GM23338 (cell line): ENCODE results near the gene LRRC42. TPM values are rescaled to one million over a fixed set of nuclear protein-coding genes. Genes with fewer than 3 reads are reported as not detected.

Experiments
- ATAC-seq: fragments of 200-7000 bp; cut with Tn5 transposase; 3 replicates; pipeline ENCODE4 v1.9.1; 2020
- DNase-seq: peaks from one replicate; pipeline ENCODE4 v3.0.0-alpha.2; 2015; ENCODE audit warnings: low spot score
- H2AFZ ChIP-seq: fragments of 200-600 bp; sonication (generic); 2 replicates; pipeline ENCODE4 v1.8.0; 2016; ENCODE audit warnings: antibody characterized with exemption, mild to moderate bottlenecking, moderate library complexity
- H3F3A ChIP-seq: fragments of 200-600 bp; sonication (generic); replicated peaks from 2 replicates; pipeline ENCODE4 v1.8.0; 2017; ENCODE audit warnings: antibody characterized with exemption, mixed run types, low read depth
- H3K27ac ChIP-seq: fragments of 200-600 bp; sonication (generic); 2 replicates; pipeline ENCODE4 v1.6.1; 2016; ENCODE audit warnings: low read depth
- H3K27me3 ChIP-seq: fragments of 200-600 bp; sonication (generic); 2 replicates; pipeline ENCODE4 v1.8.0; 2016; ENCODE audit warnings: mild to moderate bottlenecking, mixed run types, moderate library complexity; ENCODE audit not compliant: insufficient read depth
- H3K36me3 ChIP-seq: fragments of 200-600 bp; sonication (generic); 2 replicates; pipeline ENCODE4 v1.8.0; 2016; ENCODE audit warnings: mild to moderate bottlenecking; ENCODE audit not compliant: insufficient read depth
- H3K4me1 ChIP-seq: fragments of 200-600 bp; sonication (generic); 2 replicates; pipeline ENCODE4 v1.8.0; 2016; ENCODE audit warnings: mild to moderate bottlenecking, moderate library complexity; ENCODE audit not compliant: insufficient read depth
- H3K4me2 ChIP-seq: fragments of 200-600 bp; sonication (generic); 2 replicates; pipeline ENCODE4 v1.7.1; 2017; ENCODE audit warnings: mixed run types
- H3K4me3 ChIP-seq: fragments of 200-600 bp; sonication (generic); 2 replicates; pipeline ENCODE4 v1.6.1; 2016; ENCODE audit warnings: mixed run types
- H3K79me2 ChIP-seq: fragments of 200-600 bp; sonication (generic); replicated peaks from 2 replicates; pipeline ENCODE4 v1.8.0; 2017; ENCODE audit warnings: mild to moderate bottlenecking; ENCODE audit not compliant: insufficient read depth
- H3K9me2 ChIP-seq: fragments of 200-600 bp; sonication (generic); 2 replicates; pipeline ENCODE4 v1.8.0; 2017; ENCODE audit not compliant: insufficient read depth
- H4K20me1 ChIP-seq: fragments of 200-600 bp; sonication (generic); replicated peaks from 2 replicates; pipeline ENCODE4 v1.8.0; 2017; ENCODE audit warnings: mild to moderate bottlenecking; ENCODE audit not compliant: insufficient read depth
- H3K27ac Mint-ChIP-seq: 2 replicates; pipeline ENCODE4 v1.8.0; 2020; ENCODE audit warnings: inconsistent platforms, mild to moderate bottlenecking, moderate library complexity, mixed read lengths
- H3K27me3 Mint-ChIP-seq: 3 replicates; pipeline ENCODE4 v1.8.0; 2022; ENCODE audit warnings: low read depth, mild to moderate bottlenecking, moderate library complexity, mixed read lengths, inconsistent platforms; ENCODE audit not compliant: insufficient read depth, poor library complexity
- H3K36me3 Mint-ChIP-seq: 3 replicates; pipeline ENCODE4 v1.8.0; 2021; ENCODE audit warnings: low read depth, mild to moderate bottlenecking, inconsistent platforms, moderate library complexity, mixed read lengths
- H3K4me1 Mint-ChIP-seq: 3 replicates; pipeline ENCODE4 v1.8.0; 2020; ENCODE audit warnings: mild to moderate bottlenecking, inconsistent platforms, mixed read lengths
- H3K4me3 Mint-ChIP-seq: 3 replicates; pipeline ENCODE4 v1.8.0; 2021; ENCODE audit warnings: moderate library complexity, mild to moderate bottlenecking, inconsistent platforms, mixed read lengths
- H3K9me3 Mint-ChIP-seq: 3 replicates; pipeline ENCODE4 v1.8.0; 2020; ENCODE audit warnings: moderate library complexity, mild to moderate bottlenecking, inconsistent platforms, mixed read lengths
- CREB1 ChIP-seq: fragments of 250-450 bp; sonication (Bioruptor Pico); IDR thresholded peaks from 2 replicates; pipeline ENCODE4 v1.5.0; 2020; ENCODE audit warnings: low read depth, mild to moderate bottlenecking, moderate library complexity
- CTCF ChIP-seq, 2 experiments: fragments of 200-600 bp in 1 of 2; sonication (generic) in 1 of 2; conservative IDR thresholded peaks; 2 replicates each; pipeline versions ENCODE4 v1.5.1 to v1.6.1; 2016 to 2017; ENCODE audit warnings: antibody characterized with exemption in 2 of 2, low read depth in 2 of 2, mild to moderate bottlenecking in 2 of 2, moderate library complexity in 1 of 2
- EZH2phosphoT487 ChIP-seq: fragments of 200-600 bp; sonication (generic); IDR thresholded peaks from one replicate; pipeline ENCODE4 v1.8.1; 2018; ENCODE audit warnings: antibody characterized with exemption; ENCODE audit not compliant: unreplicated experiment
- JUNB ChIP-seq: IDR thresholded peaks from one replicate; pipeline ENCODE4 v1.6.1; 2016; ENCODE audit warnings: antibody characterized with exemption; ENCODE audit not compliant: unreplicated experiment
- NANOG ChIP-seq: IDR thresholded peaks from 2 replicates; pipeline ENCODE4 v1.6.1; 2016; ENCODE audit warnings: antibody characterized with exemption, borderline replicate concordance
- POLR2AphosphoS5 ChIP-seq: IDR thresholded peaks from 2 replicates; pipeline ENCODE4 v1.6.1; 2016; ENCODE audit warnings: antibody characterized with exemption, low read depth
- ZNF114 ChIP-seq: fragments of 250-450 bp; sonication (Bioruptor Pico); IDR thresholded peaks from 2 replicates; pipeline ENCODE4 v1.5.0; 2020; ENCODE audit warnings: mild to moderate bottlenecking, moderate library complexity
- ZNF462 ChIP-seq: fragments of 250-450 bp; sonication (Bioruptor Pico); IDR thresholded peaks from 2 replicates; pipeline ENCODE4 v1.5.0; 2020; ENCODE audit warnings: mild to moderate bottlenecking, moderate library complexity
- polyA plus RNA-seq: library from polyadenylated mRNA; unstranded; fragments of >200 nt; fragmentation: Nextera tagmentation; extraction: Ambion mirVana; gene quantifications from 2 replicates; pipeline ENCODE4 v1.2.1, GENCODE V29; 2016
- total RNA-seq: library from RNA; depleted of rRNA; stranded (reverse); fragments of >200 nt; shearing (Covaris generic); gene quantifications from 2 replicates; pipeline ENCODE4 v1.2.3, GENCODE V29; 2014

The LRRC42 gene
- total and polyA plus RNA-seq, 2 experiments from 2014 or later = 25.9 to 48.1 TPM

GRCh38 chr1:54012863-54013262 is 66.7 kb downstream of the LRRC42 start (continued):
- no peak for TF ChIP-seq CTCF (conservative IDR thresholded peaks at IDR 0.05; ENCODE audit: low read depth in 2 of 2)
- TF ChIP-seq EZH2phosphoT487 = no peak

GRCh38 chr1:54013393-54014008 is 67.4 kb downstream of the LRRC42 start:
- Histone ChIP-seq H4K20me1 (no peaks in the 10 kb centered on the region), H3F3A (no peaks in the 10 kb centered on the region), H3K4me2 (no peak overlapping the region), H3K4me1 (no peaks in the 10 kb centered on the region), H3K27me3 (no peaks in the 10 kb centered on the region), H3K4me3 (no peak overlapping the region), H3K36me3 (no peaks in the 10 kb centered on the region), H3K79me2 (no peaks in the 10 kb centered on the region), H3K27ac (no peak overlapping the region), H3K9me2 (no peaks in the 10 kb centered on the region; the same call in 1 of the 2 replicates), H2AFZ (no peak overlapping the region; the same call in 1 of the 2 replicates)
- DNase-seq (peak; percentile 19), ATAC-seq (no peak)
- Mint-ChIP-seq H3K36me3 (no peaks in the 10 kb centered on the region), H3K4me1 (peaks cover 8% of the 10 kb centered on the region), H3K27me3 (peaks cover 11% of the 10 kb centered on the region), H3K27ac (no peak overlapping the region), H3K4me3 (no peak overlapping the region), H3K9me3 (no peaks in the 10 kb centered on the region)
- TF ChIP-seq POLR2AphosphoS5 (no peak), ZNF114 (CRISPR knock-in tag) (no peak)

- no peaks in the 10 kb centered on the region for H4K20me1 ChIP-seq
- Mint-ChIP-seq H3K27me3 (peaks cover 11% of the 10 kb centered on the region), H3K9me3 (no peaks in the 10 kb centered on the region), H3K4me1 (peaks cover 8% of the 10 kb centered on the region), H3K4me3 (no peak overlapping the region), H3K27ac (no peak overlapping the region), H3K36me3 (no peaks in the 10 kb centered on the region)
- no peak overlapping the region; the same call in 1 of the 2 replicates for H2AFZ ChIP-seq
- no peaks in the 10 kb centered on the region for H3K79me2 ChIP-seq
- no peaks in the 10 kb centered on the region for H3F3A ChIP-seq
- H3K27me3 ChIP-seq = no peaks in the 10 kb centered on the region
- H3K9me2 ChIP-seq = no peaks in the 10 kb centered on the region; the same call in 1 of the 2 replicates
- ATAC-seq = no peak; the same call in 1 of the 3 replicates
- H3K4me1 ChIP-seq = no peaks in the 10 kb centered on the region
- H3K27ac ChIP-seq = no peak overlapping the region
- H3K4me3 ChIP-seq = no peak overlapping the region
- no peak overlapping the region for H3K4me2 ChIP-seq
- no peaks in the 10 kb centered on the region for H3K36me3 ChIP-seq
- peak; percentile 8 for DNase-seq
- TF ChIP-seq CTCF (conservative IDR thresholded peaks at IDR 0.05; ENCODE audit: low read depth in 2 of 2) (no peak), ZNF114 (CRISPR knock-in tag) (no peak), CREB1 (CRISPR knock-in tag) (no peak), ZNF462 (CRISPR knock-in tag) (no peak), JUNB (no peak), NANOG (no peak)
These were observed 68.0 kb downstream of the LRRC42 start for GRCh38 chr1:54014009-54014629.
